A549 (cell line): ENCODE measurements around the gene SPDL1.

Source experiments
- POLR2A ChIP-seq: IDR thresholded peaks from 2 replicates; pipeline ENCODE4 v1.6.1; 2012; ENCODE audit warnings: mild to moderate bottlenecking, low read length
- RCOR1 ChIP-seq: fragments of 150-350 bp; IDR thresholded peaks from 2 replicates; pipeline ENCODE4 v1.6.1; 2014; ENCODE audit warnings: antibody characterized with exemption, low read length, low read depth
- TF ChIP-seq, protein P1 (sequence below): fragments of >200 bp; sonication (Bioruptor Twin); formaldehyde crosslinking; IDR thresholded peaks from 3 replicates; pipeline ENCODE4 v1.5.1; 2016
- TF ChIP-seq, protein P2 (sequence below): fragments of >200 bp; sonication (Bioruptor Twin); formaldehyde crosslinking; IDR thresholded peaks from 3 replicates; pipeline ENCODE4 v1.6.1; 2016

DNA sequence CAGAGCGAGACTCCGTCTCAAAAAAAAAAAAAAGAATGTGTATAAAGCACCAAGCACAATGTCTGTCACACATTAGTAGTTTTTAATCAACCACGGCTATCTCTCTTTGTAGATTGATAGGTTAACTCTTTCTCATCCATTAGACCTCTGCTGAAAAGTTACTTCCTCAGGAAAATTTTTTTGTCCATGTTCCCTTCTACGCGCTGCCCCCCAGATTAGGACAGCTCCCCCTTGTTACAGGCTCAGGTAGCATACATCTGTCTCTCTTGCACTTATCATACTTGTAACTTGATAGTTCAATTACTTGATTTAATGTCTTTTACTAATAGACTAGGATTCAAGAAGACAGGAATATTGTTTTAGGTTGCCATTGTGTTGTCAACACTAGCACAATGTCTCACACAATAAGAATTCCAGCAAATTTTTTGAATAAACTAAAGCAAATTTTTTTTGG, 1.5 kb downstream of the SPDL1 start:
- TF ChIP-seq, protein P1, sequence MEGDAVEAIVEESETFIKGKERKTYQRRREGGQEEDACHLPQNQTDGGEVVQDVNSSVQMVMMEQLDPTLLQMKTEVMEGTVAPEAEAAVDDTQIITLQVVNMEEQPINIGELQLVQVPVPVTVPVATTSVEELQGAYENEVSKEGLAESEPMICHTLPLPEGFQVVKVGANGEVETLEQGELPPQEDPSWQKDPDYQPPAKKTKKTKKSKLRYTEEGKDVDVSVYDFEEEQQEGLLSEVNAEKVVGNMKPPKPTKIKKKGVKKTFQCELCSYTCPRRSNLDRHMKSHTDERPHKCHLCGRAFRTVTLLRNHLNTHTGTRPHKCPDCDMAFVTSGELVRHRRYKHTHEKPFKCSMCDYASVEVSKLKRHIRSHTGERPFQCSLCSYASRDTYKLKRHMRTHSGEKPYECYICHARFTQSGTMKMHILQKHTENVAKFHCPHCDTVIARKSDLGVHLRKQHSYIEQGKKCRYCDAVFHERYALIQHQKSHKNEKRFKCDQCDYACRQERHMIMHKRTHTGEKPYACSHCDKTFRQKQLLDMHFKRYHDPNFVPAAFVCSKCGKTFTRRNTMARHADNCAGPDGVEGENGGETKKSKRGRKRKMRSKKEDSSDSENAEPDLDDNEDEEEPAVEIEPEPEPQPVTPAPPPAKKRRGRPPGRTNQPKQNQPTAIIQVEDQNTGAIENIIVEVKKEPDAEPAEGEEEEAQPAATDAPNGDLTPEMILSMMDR, result no peak
- TF ChIP-seq POLR2A (no peak), RCOR1 (no peak)
- TF ChIP-seq, protein P2, sequence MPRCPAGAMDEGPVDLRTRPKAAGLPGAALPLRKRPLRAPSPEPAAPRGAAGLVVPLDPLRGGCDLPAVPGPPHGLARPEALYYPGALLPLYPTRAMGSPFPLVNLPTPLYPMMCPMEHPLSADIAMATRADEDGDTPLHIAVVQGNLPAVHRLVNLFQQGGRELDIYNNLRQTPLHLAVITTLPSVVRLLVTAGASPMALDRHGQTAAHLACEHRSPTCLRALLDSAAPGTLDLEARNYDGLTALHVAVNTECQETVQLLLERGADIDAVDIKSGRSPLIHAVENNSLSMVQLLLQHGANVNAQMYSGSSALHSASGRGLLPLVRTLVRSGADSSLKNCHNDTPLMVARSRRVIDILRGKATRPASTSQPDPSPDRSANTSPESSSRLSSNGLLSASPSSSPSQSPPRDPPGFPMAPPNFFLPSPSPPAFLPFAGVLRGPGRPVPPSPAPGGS, result no peak
